Lower leg skin (tissue), 3 donors: ENCODE results near the gene ACTRT2.

ENCODE experiments used
- POLR2A ChIP-seq, 2 donors: fragments of 450-650 bp; IDR thresholded peaks; one replicate each; pipeline ENCODE4 v1.6.1; 2016 to 2017; ENCODE audit warnings: antibody characterized with exemption in 2 of 2, mild to moderate bottlenecking in 1 of 2, moderate library complexity in 1 of 2
- TF ChIP-seq, protein P1 (sequence below), 3 donors: fragments of 450-650 bp; IDR thresholded peaks; one replicate each; pipeline ENCODE4 v1.5.1; 2016; ENCODE audit warnings: antibody characterized with exemption in 3 of 3, mild to moderate bottlenecking in 3 of 3, moderate library complexity in 2 of 3

GRCh38 chr1:2981981-2982614 is 39.2 kb upstream of the ACTRT2 start:
- TF ChIP-seq, protein P1, sequence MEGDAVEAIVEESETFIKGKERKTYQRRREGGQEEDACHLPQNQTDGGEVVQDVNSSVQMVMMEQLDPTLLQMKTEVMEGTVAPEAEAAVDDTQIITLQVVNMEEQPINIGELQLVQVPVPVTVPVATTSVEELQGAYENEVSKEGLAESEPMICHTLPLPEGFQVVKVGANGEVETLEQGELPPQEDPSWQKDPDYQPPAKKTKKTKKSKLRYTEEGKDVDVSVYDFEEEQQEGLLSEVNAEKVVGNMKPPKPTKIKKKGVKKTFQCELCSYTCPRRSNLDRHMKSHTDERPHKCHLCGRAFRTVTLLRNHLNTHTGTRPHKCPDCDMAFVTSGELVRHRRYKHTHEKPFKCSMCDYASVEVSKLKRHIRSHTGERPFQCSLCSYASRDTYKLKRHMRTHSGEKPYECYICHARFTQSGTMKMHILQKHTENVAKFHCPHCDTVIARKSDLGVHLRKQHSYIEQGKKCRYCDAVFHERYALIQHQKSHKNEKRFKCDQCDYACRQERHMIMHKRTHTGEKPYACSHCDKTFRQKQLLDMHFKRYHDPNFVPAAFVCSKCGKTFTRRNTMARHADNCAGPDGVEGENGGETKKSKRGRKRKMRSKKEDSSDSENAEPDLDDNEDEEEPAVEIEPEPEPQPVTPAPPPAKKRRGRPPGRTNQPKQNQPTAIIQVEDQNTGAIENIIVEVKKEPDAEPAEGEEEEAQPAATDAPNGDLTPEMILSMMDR (IDR thresholded peaks at IDR 0.05), result no peak
- no peak for TF ChIP-seq POLR2A (IDR thresholded peaks at IDR 0.05)
